Rectal smooth muscle tissue (tissue), 1 donor: ENCODE measurements around the gene NDUFAF5.

Experiments
- H3K27ac ChIP-seq: one replicate; pipeline ENCODE4 v1.7.0; 2013; ENCODE audit warnings: low read depth, low read length, inconsistent platforms
- H3K27me3 ChIP-seq: one replicate; pipeline ENCODE4 v1.7.0; 2013; ENCODE audit warnings: low read length; ENCODE audit not compliant: control insufficient read depth, insufficient read depth
- H3K36me3 ChIP-seq: one replicate; pipeline ENCODE4 v1.7.0; 2013; ENCODE audit warnings: low read length; ENCODE audit not compliant: control insufficient read depth, insufficient read depth
- H3K4me1 ChIP-seq: one replicate; pipeline ENCODE4 v1.7.0; 2013; ENCODE audit warnings: low read length; ENCODE audit not compliant: control insufficient read depth, insufficient read depth
- H3K4me3 ChIP-seq: one replicate; pipeline ENCODE4 v1.7.0; 2013; ENCODE audit warnings: low read length
- H3K9ac ChIP-seq: one replicate; pipeline ENCODE4 v1.7.0; 2013; ENCODE audit warnings: low read length

The NDUFAF5 gene

DNA sequence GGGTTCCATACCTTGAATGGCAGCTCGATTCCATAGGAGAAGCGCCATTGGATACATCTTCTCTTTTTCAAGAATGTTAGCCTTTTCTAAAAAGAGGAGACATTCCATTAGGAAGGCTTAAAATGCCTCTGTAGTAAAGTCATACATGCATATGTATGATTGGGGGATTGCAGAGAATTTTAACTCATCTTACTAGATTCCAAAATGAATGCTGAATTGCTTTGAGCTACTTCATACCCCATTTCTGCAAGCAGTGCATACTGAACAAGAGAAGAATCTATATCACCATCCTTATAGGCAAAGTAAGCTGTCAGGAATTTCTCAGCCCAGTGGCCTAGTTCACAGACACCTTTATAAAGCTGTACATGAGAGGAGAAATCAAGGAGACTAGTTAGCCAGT lies 80.3 kb downstream of the NDUFAF5 start:
- no peaks in the 10 kb centered on the region for H3K27me3 ChIP-seq
- no peak overlapping the region for H3K4me3 ChIP-seq
- no peaks in the 10 kb centered on the region for H3K36me3 ChIP-seq
- H3K4me1 ChIP-seq = peaks cover 20% of the 10 kb centered on the region
- peak overlapping the region; percentile 71 for H3K27ac ChIP-seq
- no peak overlapping the region for H3K9ac ChIP-seq

DNA sequence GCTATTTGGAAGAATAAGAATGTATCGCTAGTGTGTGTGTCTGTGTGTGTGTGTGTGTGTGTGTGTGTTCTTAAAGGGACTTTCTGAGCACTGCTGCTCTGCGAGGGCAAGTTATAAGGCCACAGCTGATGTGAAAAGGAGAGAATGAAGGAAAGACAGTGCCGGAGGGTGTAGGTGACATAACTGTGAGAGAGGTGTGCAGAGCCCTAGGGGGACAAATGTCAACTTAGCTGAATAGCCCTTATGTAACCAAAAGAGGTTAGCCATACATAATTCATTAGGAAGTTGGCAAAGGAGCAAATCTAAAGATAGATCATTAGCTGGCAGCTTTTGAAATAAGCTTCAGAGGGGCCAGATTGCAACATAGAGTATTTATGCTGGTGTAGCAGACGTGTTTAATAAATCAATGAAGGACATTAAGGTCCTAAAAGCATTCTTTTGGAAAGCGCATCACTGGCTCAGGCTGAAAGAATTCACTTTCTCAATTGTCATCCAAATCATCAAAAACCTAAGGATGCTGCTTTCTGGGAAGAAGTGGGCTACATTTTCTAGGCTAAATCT lies 81.0 kb downstream of the NDUFAF5 start:
- peaks cover 20% of the 10 kb centered on the region for H3K4me1 ChIP-seq
- no peak overlapping the region for H3K9ac ChIP-seq
- H3K27me3 ChIP-seq = no peaks in the 10 kb centered on the region
- H3K27ac ChIP-seq = peak overlapping the region; percentile 71
- H3K4me3 ChIP-seq = no peak overlapping the region
- H3K36me3 ChIP-seq = no peaks in the 10 kb centered on the region

DNA sequence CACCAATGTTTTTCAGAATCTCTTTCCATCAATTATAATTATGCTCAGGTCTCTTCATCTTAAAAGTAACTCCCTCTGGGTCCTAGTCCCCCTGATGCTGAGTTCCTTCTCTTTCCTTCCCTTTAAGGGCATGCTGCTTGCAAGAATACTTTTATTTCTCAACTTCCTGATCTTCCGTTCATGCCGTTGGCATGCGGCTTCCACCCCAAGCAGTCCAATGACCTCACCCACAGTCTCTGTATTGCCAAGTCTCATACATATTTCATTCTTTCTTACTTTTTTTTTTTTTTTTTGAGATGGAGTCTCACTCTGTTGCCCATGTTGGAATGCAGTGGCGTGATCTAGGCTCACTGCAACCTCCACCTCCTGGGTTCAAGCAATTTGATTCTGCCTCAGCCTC lies 83.5 kb downstream of the NDUFAF5 start:
- Histone ChIP-seq H3K4me1 (peaks cover 20% of the 10 kb centered on the region), H3K36me3 (no peaks in the 10 kb centered on the region), H3K9ac (no peak overlapping the region), H3K4me3 (no peak overlapping the region), H3K27me3 (no peaks in the 10 kb centered on the region), H3K27ac (peak overlapping the region; percentile 42)

DNA sequence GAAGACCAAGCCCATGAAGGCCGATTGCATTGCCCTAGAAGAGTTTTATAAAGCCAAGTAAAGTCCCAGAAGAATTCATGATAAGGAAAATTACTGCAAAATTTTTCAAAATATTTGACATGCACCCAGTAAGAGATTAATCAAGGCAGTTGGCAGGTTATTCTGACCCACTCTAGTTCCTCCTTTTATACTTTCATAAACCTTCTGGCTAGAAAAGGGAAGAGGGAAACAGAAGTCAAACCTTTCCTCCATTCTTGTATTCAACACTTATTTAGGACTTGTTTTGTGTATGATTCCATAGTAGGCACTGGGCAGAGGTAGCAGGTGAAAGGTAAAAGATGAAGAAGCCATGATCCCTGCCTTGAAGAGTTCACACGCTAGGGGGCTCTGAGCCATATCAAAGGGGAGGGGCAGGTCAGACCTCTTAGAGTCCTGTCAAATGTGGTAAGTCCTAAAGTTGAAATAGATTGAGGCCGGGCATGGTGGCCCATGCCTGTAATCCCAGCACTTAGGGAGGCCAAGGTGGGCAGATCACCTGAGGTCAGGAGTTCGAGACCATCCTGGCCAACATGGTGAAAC lies 85.4 kb downstream of the NDUFAF5 start:
- Histone ChIP-seq H3K4me1 (peaks cover 25% of the 10 kb centered on the region), H3K27me3 (no peaks in the 10 kb centered on the region), H3K4me3 (no peak overlapping the region), H3K27ac (no peak overlapping the region), H3K36me3 (no peaks in the 10 kb centered on the region), H3K9ac (no peak overlapping the region)
